Ishikawa (cell line): ENCODE results near the gene SNX21.

ENCODE experiments used
- CEBPB ChIP-seq: IDR thresholded peaks from 2 replicates; pipeline ENCODE4 v1.6.1; 2012
- EGR1 ChIP-seq: IDR thresholded peaks from 2 replicates; pipeline ENCODE4 v1.6.1; 2012
- EP300 ChIP-seq: IDR thresholded peaks from 2 replicates; pipeline ENCODE4 v1.6.1; 2012; ENCODE audit warnings: borderline replicate concordance
- FOXM1 ChIP-seq: IDR thresholded peaks from 2 replicates; pipeline ENCODE4 v1.6.1; 2012; ENCODE audit warnings: low read depth, borderline replicate concordance
- MAX ChIP-seq: IDR thresholded peaks from 2 replicates; pipeline ENCODE4 v1.6.1; 2012
- NFIC ChIP-seq: IDR thresholded peaks from 2 replicates; pipeline ENCODE4 v1.6.1; 2012
- RAD21 ChIP-seq: IDR thresholded peaks from 2 replicates; pipeline ENCODE4 v1.6.1; 2012; ENCODE audit warnings: low read depth
- REST ChIP-seq: IDR thresholded peaks from 2 replicates; pipeline ENCODE4 v1.6.1; 2012; ENCODE audit warnings: low read depth, mild to moderate bottlenecking
- TAF1 ChIP-seq: IDR thresholded peaks from 2 replicates; pipeline ENCODE4 v1.6.1; 2012; ENCODE audit warnings: low read depth, mild to moderate bottlenecking

- TF ChIP-seq REST = no peak
- no peak for TF ChIP-seq NFIC
- no peak for TF ChIP-seq MAX
- TF ChIP-seq EP300 = no peak
- no peak for TF ChIP-seq RAD21
- TF ChIP-seq TAF1 = no peak
- no peak for TF ChIP-seq CEBPB
- no peak for TF ChIP-seq FOXM1
- TF ChIP-seq EGR1 = no peak
These were observed 3.2 kb downstream of the SNX21 start for GRCh38 chr20:45836841-45837240.
